ENCODE measurements around the gene IL17RA.

The IL17RA gene

GRCh38 chr22:17162731-17163130 is 77.9 kb downstream of the IL17RA start:
- no peak overlapping the region for H3K4me3 ChIP-seq (ENCODE audit: low read length)
- no peak for TF ChIP-seq CTCF (conservative IDR thresholded peaks at IDR 0.05; ENCODE audit: low read length)
- no peak for DNase-seq (ENCODE audit: low read depth)

GRCh38 chr22:17164392-17165024 is 79.7 kb downstream of the IL17RA start:
- no peak for DNase-seq (ENCODE audit: low read depth)

More at GRCh38 chr22:17164392-17165024, 79.7 kb downstream of the IL17RA start:
- TF ChIP-seq CTCF (conservative IDR thresholded peaks at IDR 0.05; ENCODE audit: low read length): peak; percentile 11; the same call in 1 of the 2 replicates
- H3K4me3 ChIP-seq (ENCODE audit: low read length): no peak overlapping the region

All from AG10803 (cell line).